GM20000 (cell line): ENCODE measurements around the gene VSX1.

Source experiments
- DNase-seq: peaks from one replicate; pipeline ENCODE4 v3.0.0; 2012; ENCODE audit warnings: low spot score
- TF ChIP-seq, protein P1 (sequence below): IDR thresholded peaks from 2 replicates; pipeline ENCODE4 v1.5.1; 2012; ENCODE audit warnings: mild to moderate bottlenecking, control low read depth; ENCODE audit errors: extremely low read depth, missing control alignments

Gene VSX1

GRCh38 chr20:25044660-25045342, 37.1 kb downstream of the VSX1 start:
- TF ChIP-seq, protein P1, sequence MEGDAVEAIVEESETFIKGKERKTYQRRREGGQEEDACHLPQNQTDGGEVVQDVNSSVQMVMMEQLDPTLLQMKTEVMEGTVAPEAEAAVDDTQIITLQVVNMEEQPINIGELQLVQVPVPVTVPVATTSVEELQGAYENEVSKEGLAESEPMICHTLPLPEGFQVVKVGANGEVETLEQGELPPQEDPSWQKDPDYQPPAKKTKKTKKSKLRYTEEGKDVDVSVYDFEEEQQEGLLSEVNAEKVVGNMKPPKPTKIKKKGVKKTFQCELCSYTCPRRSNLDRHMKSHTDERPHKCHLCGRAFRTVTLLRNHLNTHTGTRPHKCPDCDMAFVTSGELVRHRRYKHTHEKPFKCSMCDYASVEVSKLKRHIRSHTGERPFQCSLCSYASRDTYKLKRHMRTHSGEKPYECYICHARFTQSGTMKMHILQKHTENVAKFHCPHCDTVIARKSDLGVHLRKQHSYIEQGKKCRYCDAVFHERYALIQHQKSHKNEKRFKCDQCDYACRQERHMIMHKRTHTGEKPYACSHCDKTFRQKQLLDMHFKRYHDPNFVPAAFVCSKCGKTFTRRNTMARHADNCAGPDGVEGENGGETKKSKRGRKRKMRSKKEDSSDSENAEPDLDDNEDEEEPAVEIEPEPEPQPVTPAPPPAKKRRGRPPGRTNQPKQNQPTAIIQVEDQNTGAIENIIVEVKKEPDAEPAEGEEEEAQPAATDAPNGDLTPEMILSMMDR = no peak

GRCh38 chr20:25044261-25044560, 37.7 kb downstream of the VSX1 start:
- TF ChIP-seq, protein P1 = no peak
- DNase-seq = no peak

More at GRCh38 chr20:25044660-25045342, 37.1 kb downstream of the VSX1 start:
- DNase-seq = no peak

DNA sequence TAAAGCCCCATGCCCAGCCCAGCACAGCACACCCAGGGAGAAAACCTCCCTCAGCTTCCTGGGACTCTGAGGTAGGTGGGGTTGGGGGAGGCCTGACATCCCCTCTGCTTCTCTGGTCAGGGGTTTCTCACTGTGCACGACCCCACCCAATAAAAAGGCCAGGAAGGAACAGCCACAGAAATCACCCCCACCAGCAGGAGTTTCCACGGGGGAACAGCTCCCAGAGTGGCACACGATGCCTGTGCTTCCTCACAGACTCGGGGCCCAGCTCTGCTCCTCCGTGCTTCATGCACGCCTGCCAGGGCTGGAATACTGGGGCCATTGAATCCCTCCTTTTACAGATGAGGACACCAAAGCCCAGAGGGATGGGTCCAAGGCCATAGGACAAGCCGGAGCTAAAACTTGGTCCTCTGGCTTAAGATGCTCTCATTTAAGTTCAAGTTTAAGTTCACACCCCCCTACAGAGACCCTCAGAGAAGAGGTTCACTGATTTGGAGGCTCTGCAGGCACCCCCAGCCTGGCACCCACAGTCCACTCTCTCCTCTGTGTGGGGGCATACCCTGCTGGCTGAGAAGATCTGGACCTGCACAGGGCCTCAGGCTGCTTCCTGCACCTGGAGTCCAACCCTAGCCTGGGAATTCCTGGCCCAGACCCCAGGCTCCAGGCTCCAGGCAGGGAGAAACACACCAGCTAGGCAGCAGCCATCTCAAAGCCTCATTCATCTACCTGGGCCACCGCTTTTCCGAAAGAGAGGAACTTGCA, 38.3 kb downstream of the VSX1 start:
- DNase-seq = no peak
- TF ChIP-seq, protein P1 = no peak

DNA sequence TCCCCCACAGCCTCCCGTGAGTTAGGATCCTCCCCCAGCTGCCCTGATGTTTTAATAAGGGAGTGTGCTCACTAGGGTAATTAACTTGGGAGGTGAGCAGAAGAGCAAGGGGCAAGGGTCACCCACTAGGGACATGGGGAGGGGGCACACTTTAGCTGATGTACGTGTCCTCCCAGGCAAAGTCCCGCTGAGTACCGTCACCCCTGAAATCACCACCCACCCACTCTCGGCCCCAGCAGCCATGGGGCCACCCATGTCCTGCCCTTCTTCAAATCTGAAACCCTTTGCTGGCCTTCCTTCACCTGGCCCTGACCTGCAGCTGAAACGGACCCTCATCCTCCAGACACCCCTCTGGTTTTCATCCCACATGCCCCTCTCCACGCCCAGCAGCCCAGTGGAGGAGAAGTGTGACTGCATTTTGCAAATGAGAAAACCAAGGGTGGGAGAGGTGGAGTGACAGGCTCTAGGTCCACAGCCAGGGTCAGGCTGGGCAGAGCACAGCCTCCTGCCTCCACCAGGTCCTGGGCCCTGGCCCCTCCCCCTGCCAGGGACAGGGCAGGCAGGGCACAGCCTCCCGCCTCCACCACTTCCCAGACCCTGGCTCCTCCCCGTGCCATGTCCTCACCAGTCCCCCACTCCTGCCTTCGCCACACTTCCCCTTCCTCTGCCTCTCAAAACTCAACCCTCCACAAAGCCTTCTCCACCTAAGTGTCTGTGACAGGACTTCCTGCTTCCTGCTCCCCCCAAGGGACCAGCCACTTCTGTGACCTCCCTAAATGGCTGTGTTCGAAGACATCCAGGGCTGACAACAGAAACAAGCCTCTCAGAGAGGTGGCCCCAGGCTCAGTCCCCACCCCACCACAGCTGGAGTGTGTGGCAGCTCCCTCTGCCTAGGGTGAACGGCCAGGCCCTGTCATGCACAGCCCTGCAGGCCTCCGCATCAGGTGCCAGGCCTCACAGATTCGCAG, 39.1 kb downstream of the VSX1 start:
- peak; percentile 75 for DNase-seq
- TF ChIP-seq, protein P1 = no peak

DNA sequence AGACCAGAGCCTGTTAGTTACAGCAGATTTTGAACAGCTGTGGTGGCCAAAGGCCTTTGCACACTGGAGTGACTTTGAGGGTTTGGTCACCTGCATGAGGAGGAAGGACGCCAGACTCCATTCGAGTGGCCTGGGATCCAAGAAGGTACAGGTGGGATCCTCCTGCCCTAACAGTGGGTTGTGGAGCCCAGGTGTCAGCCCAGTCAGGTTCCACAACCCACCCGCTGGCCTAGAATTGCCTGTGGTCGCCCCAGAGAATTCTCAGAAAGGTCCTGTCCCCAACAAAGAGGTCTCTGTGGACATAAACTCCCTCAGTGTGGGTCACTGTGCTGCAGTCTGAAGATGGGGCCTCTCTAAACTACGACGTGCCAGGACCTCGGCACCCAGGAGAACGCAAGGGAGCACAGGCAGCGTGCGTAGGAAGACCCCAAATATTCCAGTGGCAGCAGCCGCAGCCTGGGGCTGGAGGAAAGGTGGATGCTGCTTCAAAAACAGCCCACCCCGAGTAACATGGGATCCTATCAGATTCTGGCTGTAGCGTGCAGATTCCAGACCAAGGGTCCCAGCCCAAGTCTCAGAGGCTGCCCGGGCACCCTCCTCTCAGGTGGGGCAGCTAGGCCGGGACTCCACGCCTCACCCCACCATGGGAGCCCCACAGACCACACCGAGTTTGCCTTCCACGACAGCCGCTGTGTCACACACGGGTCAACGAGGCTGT, 40.0 kb downstream of the VSX1 start:
- DNase-seq = no peak
- TF ChIP-seq, protein P1 = no peak

DNA sequence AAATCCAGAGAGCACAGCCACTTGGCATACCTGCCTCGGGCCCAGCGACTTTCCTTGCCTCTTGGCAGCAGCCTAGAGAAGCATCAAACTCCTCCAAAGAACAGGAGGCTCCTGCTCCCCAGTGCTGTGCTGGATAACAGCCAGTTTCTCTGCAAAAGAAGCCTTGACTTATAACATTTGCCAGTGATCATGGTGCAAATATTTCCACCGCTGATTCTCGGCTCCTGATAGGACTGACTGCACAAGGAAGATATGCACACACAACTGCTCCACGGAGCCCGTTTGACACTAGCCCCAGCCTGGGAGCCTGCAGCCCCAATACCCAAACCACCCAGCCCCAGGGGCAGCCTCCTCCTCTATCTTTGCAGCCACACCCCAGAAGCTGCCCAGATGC, 41.5 kb downstream of the VSX1 start:
- TF ChIP-seq, protein P1 = no peak
- no peak for DNase-seq
